Fibroblast of lung (primary cell): ENCODE measurements around the gene PLOD3.

Experiments used
- EZH2 ChIP-seq: IDR thresholded peaks from 2 replicates; pipeline ENCODE4 v1.5.1; 2012; ENCODE audit warnings: low read length, control low read depth, mild to moderate bottlenecking; ENCODE audit errors: missing control alignments
- TF ChIP-seq, protein P1 (sequence below), 2 donors: IDR thresholded peaks in 1 of 2; conservative IDR thresholded peaks in 1 of 2; 1 replicate in 1 of 2; 2 replicates in 1 of 2; pipeline ENCODE4 v1.5.1; 2011 to 2012; ENCODE audit warnings: low read length in 2 of 2, control low read depth in 1 of 2, inconsistent platforms in 1 of 2, low read depth in 1 of 2, mild to moderate bottlenecking in 1 of 2

DNA sequence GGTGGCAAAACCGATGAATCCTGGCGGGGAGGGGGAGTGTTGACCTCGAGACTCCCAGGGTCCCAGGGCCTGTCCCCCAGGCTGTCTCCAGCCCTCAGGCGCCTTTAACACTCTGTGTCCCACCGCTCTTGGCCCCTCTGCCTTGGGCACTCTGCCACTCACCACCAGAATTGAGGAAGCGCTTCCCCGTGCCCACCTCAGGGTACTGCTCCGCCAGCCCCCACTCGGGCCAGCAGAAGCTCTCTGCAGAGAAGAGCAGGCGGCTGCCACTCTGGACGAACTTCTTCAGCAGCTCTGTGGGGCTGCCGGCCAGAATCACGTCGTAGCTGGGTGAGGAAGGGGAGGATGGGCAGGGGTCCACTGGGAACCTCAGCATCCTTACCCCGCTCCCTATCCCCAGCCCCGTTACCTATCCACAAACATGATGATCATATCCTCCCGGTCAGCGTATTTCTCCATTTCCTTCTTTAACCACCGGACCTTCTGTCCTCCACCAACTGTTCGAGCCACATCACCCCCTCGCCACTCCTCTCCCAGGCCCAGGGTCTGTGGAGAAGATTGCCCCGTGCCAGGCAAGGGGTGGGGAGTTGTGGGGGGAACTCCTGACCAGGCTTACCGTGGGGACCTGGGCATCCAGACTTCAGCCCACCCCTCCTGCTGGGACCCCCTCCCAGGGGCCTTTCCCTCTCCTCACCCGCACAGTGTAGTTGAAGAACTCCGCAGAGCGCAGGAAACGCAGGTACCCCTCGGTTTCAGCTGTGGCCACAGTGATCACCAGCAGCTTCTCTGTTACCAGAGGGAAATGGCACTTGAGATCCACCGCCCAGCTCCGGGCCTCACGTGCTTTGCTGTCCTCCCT lies 1.2 kb downstream of the PLOD3 start:
- TF ChIP-seq EZH2 = no peak
- TF ChIP-seq, protein P1, sequence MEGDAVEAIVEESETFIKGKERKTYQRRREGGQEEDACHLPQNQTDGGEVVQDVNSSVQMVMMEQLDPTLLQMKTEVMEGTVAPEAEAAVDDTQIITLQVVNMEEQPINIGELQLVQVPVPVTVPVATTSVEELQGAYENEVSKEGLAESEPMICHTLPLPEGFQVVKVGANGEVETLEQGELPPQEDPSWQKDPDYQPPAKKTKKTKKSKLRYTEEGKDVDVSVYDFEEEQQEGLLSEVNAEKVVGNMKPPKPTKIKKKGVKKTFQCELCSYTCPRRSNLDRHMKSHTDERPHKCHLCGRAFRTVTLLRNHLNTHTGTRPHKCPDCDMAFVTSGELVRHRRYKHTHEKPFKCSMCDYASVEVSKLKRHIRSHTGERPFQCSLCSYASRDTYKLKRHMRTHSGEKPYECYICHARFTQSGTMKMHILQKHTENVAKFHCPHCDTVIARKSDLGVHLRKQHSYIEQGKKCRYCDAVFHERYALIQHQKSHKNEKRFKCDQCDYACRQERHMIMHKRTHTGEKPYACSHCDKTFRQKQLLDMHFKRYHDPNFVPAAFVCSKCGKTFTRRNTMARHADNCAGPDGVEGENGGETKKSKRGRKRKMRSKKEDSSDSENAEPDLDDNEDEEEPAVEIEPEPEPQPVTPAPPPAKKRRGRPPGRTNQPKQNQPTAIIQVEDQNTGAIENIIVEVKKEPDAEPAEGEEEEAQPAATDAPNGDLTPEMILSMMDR (conservative IDR thresholded peaks at IDR 0.05 in 1 of 2, IDR thresholded peaks at IDR 0.05 in 1 of 2; ENCODE audit: low read depth in 1 of 2, low read length in 2 of 2) = no peak
